ENCODE data around the gene TNS3.
"Not testable (repeated sequence)": the region's sequence is repeated elsewhere in the genome, so short reads cannot be mapped to it uniquely, and the experiment has no call there.

Gene TNS3

GRCh38 chr7:47452295-47452694 lies 129.6 kb downstream of the TNS3 start:
- no peak for DNase-seq (ENCODE audit: low read depth)

GRCh38 chr7:47451851-47452205 lies 130.1 kb downstream of the TNS3 start:
- DNase-seq (ENCODE audit: low read depth): no peak

GRCh38 chr7:47449810-47450590 lies 131.9 kb downstream of the TNS3 start:
- no peak for DNase-seq (ENCODE audit: low read depth)

GRCh38 chr7:47448971-47449370 lies 132.9 kb downstream of the TNS3 start:
- DNase-seq (ENCODE audit: low read depth): no peak

GRCh38 chr7:47447621-47448349 lies 134.1 kb downstream of the TNS3 start:
- DNase-seq (ENCODE audit: low read depth): no peak

- DNase-seq (ENCODE audit: low read depth): no peak
These were observed 134.9 kb downstream of the TNS3 start for GRCh38 chr7:47446871-47447466.

- no peak for DNase-seq (ENCODE audit: low read depth)
These were observed 137.4 kb downstream of the TNS3 start for GRCh38 chr7:47444376-47445098.

- no peak for DNase-seq (ENCODE audit: low read depth)
These were observed 138.9 kb downstream of the TNS3 start for GRCh38 chr7:47443049-47443448.

GRCh38 chr7:47442605-47442865 lies 139.4 kb downstream of the TNS3 start:
- no peak for DNase-seq (ENCODE audit: low read depth)

- no peak for DNase-seq (ENCODE audit: low read depth)
These were observed 139.9 kb downstream of the TNS3 start for GRCh38 chr7:47441796-47442604.

GRCh38 chr7:47441048-47441447 lies 140.9 kb downstream of the TNS3 start:
- not testable (repeated sequence) for DNase-seq (ENCODE audit: low read depth)

- no peak for DNase-seq (ENCODE audit: low read depth)
These were observed 141.6 kb downstream of the TNS3 start for GRCh38 chr7:47440320-47440719.

GRCh38 chr7:47439181-47439667 lies 142.7 kb downstream of the TNS3 start:
- DNase-seq (ENCODE audit: low read depth): no peak

GRCh38 chr7:47438411-47439029 lies 143.4 kb downstream of the TNS3 start:
- DNase-seq (ENCODE audit: low read depth): no peak

GRCh38 chr7:47435889-47436312 lies 146.0 kb downstream of the TNS3 start:
- DNase-seq (ENCODE audit: low read depth): no peak

GRCh38 chr7:47433564-47433895 lies 148.4 kb downstream of the TNS3 start:
- no peak for DNase-seq (ENCODE audit: low read depth)

GRCh38 chr7:47432671-47433563 lies 149.0 kb downstream of the TNS3 start:
- no peak for DNase-seq (ENCODE audit: low read depth)

GRCh38 chr7:47430422-47430821 lies 151.5 kb downstream of the TNS3 start:
- DNase-seq (ENCODE audit: low read depth): no peak

- no peak for DNase-seq (ENCODE audit: low read depth)
These were observed 153.0 kb downstream of the TNS3 start for GRCh38 chr7:47428768-47429472.

All from stimulated activated CD4-positive, alpha-beta T cell treated with anti-CD3 and anti-CD28 coated beads, Interleukin-2, amount 100 ng/mL, for 4 hours (primary cell).